HG03135 (cell line): ENCODE data around the gene WDFY1.

Experiments
- ATAC-seq: cut with Tn5 transposase; IDR thresholded peaks from one replicate; pipeline ENCODE4 v1.9.1; 2021; ENCODE audit warnings: mild to moderate bottlenecking, moderate library complexity; ENCODE audit not compliant: unreplicated experiment

Gene WDFY1

GRCh38 chr2:223957092-223957851 lies 12.1 kb upstream of the WDFY1 start, which contains the start of gene MRPL44:
MRPL44 (plus strand) TSS chr2:223957463; CDS start chr2:223957473, 10 bp downstream.
- peak; percentile 93 for ATAC-seq

DNA sequence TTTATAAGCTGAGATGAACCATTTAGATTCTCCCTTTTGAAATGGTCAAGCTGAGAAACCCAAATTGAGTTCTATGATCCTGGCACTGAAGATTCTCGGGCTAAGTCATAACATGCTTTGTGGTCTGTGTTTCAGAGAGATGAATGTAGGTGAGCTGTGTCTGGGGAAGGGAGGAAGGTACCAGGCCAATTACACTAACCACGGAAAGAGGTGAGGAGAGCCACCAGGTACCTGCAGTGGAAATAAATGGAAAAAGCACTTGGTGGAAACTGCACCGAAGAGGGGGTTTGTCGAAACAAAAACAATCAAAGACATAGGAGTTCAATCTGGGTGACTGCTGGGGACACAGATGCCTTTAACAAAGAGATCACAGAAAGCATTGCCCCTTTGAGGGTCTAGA lies 11.2 kb upstream of the WDFY1 start:
- ATAC-seq, result no peak

- ATAC-seq, result no peak
Observed at GRCh38 chr2:223954401-223954800, 9.3 kb upstream of the WDFY1 start.

- ATAC-seq, result peak; percentile 55
Observed at GRCh38 chr2:223952280-223952968, 7.3 kb upstream of the WDFY1 start.

DNA sequence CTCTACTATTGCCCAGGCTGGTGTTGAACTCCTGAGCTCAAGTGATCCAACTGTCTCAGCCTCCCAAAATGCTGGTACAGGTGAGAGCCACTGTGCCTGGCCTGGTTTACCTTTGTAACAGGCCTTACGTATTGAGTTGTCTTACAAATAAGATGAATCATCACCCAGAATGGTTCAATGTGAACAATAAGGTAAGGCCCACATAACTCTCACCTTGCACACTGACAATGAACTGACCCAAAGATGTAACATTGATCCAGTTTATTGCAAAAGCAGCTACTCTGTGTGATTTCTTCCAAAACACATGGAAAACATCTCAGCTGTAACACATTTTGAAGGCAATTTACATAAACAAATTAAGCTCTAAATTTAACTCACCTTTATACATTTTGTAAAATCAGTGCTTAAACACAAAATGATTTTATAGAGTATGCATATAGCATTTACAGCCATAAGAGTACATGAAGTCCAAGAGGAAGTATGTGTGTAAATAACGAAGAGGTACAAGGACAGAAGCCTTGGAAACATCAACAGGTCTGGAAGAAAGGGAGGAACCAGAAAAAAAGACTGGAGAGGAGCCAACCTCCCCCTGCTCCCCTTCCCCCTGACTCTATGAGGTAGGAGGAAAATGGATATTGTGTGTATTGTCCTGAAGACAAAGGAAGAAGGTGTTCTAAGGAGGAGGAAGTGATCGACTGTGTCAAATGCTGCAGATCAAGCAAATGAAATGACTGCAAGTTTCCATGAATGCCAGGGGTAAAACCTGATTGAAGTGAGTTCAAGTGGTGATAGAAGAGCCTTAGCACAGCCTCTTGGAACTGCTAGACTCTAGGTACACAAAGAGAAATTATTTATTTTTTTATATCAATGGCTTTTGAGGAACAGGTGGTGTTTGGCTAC lies 5.6 kb upstream of the WDFY1 start:
- ATAC-seq, result no peak

DNA sequence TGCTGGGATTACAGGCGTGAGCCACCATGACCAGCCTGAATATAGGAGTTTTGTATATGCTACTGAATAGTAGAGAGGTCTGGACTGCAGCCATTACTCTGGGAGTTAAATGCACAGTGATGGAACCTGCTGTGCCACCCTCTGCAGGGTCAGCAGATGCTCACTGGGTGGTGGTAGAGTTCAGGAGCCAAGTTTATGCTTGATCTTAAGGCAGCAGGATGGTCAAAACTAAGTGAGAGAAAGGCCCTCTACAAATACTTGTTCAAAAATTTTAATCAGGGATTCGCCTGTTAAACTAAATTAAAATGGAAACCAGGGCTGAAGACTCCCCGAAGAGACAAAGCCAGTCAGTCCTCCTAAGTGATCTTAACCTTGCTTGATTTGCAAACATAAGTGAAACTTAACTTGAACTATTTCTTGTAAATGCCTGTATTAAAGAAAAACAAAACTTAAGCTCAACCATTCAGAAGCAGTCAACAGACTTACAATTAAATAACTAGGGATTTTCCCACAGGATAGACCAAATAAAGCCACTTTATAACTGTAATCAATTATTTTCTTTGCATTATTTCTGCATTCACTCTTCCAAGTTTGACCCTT lies 4.2 kb upstream of the WDFY1 start:
- no peak for ATAC-seq

GRCh38 chr2:223947711-223948205 lies 2.6 kb upstream of the WDFY1 start:
- no peak for ATAC-seq

DNA sequence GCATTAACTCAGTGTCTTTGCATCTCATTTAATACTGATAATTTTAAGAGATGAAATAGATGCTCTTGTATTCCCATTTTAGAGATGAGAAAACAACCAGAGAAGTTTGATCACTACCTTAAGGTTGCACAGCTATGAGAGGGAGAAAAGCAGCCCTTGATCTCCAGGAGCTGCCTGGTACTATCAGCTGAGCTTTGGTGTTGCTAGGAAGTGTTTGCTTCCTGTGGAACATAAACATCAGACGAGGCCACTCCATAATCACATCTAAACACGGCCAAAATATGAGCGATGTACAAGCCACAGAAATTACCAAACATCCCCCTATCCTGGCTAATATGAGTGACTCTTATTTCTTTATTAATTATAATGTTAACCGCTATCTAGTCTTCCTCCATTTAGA lies 620 bp upstream of the WDFY1 start:
- no peak for ATAC-seq

GRCh38 chr2:223944166-223944702 lies 901 bp downstream of the WDFY1 start:
- no peak for ATAC-seq

DNA sequence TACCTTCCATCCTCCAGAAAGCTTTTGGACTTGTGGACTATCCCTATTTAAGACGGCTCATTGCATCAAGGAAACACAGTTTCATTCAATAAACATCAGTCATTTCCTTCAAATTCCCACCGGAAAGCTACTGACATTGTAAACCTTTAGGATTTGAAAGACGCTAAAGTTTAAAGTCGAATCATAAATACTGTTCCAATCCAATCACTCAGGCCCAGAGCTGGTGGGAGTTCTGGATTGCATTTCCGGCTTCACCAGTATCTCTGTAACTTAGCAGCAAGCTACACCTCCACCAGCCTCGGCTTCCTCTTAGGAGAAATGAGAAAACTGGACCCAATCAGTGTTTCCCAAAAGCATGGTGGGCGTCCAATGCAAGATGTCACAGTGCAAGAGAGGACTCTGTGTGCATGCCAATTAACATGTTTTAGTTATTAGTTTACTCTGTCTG lies 1.6 kb downstream of the WDFY1 start:
- ATAC-seq, result no peak

DNA sequence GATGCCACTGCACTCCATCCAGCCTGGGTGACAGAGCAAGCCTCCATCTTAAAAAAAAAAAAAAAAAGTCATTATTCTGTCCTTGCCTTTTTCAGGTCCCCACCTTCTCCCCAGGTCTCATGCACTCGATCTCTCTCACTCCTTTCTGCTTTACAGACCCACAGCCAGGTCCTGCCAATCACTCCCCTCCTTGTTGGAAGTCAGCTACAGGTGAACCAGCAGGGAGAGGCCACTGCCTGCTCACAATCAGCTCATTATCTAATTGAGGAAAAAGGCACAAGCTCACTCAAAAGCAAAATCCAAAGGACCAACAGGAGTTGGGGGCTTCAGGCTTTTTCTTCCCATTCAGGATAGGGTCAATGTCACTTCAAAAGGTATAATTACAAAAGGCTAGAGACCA lies 2.0 kb downstream of the WDFY1 start:
- no peak for ATAC-seq

- ATAC-seq, result peak; percentile 41
Observed at GRCh38 chr2:223941579-223942277, 3.4 kb downstream of the WDFY1 start.

- peak; percentile 35 for ATAC-seq
Observed at GRCh38 chr2:223939438-223939837, 5.7 kb downstream of the WDFY1 start.

- ATAC-seq, result no peak
Observed at GRCh38 chr2:223937535-223937934, 7.6 kb downstream of the WDFY1 start.

GRCh38 chr2:223936862-223937326 lies 8.2 kb downstream of the WDFY1 start:
- no peak for ATAC-seq

- ATAC-seq, result no peak
Observed at GRCh38 chr2:223935459-223936125, 9.5 kb downstream of the WDFY1 start.

GRCh38 chr2:223934870-223935269 lies 10.3 kb downstream of the WDFY1 start:
- ATAC-seq, result no peak

DNA sequence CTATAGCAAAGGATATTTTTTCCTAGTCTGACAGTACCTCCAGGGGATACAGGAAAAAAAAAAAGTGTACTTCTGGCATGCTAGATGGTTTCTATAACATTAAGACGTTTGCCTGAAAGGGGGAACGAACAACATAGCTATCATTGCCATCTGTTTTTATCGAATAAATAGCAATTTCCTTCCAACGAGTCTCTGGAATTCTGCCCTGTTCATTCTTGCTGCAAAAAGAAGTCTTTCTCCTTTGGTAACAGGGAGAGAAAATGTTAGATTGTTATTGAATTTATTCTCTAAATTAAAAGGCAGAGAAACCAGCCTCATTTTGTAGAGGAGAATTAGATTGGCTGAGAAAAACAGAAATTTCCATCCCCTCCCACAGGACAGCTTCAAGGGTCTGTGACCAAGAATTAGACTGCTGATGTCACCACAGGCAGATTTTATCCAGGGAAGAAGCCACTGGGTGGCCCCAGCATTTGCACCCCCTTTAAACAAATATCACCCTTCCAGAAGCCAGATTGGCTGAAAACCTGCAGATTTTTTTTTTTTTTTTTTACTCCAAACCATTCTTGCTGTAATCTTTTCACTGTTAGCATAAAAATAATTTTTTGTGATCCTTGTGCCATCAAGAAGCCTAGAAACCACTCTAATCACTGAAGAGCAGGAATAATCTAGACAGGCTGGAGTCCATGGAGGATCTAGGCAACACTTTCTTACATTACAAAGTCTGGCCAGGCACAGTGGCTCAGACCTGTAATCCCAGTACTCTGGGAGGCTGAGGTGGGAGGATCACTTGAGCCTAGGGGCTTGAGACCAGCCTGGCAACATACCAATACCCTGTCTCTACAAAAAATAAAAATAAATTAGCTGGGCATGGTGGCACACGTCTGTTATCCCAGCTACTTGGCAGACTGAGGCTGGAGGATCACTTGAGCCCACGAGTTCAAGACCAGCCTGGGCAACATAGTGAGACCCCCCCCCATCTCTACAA lies 12.0 kb downstream of the WDFY1 start:
- no peak for ATAC-seq
